SK-N-SH (cell line): ENCODE measurements around the gene SGTA.

Source experiments
- CHD2 ChIP-seq: fragments of 150-350 bp; IDR thresholded peaks from 2 replicates; pipeline ENCODE4 v1.6.1; 2018; ENCODE audit warnings: low read length; ENCODE audit not compliant: partially characterized antibody
- CTCF ChIP-seq: fragments of 200-600 bp; sonication (generic); IDR thresholded peaks from 2 replicates; pipeline ENCODE4 v1.6.1; 2017; ENCODE audit warnings: antibody characterized with exemption, mild to moderate bottlenecking, moderate library complexity
- EP300 ChIP-seq, 2 experiments: IDR thresholded peaks; 2 replicates each; pipeline versions ENCODE4 v1.4.0 to v1.6.1; 2012; ENCODE audit warnings: borderline replicate concordance in 1 of 2, low read depth in 1 of 2, low read length in 1 of 2
- GABPA ChIP-seq: IDR thresholded peaks from 2 replicates; pipeline ENCODE4 v1.4.0; 2012; ENCODE audit warnings: low read depth, mild to moderate bottlenecking
- GATA2 ChIP-seq: sonication (generic); formaldehyde crosslinking; IDR thresholded peaks from 2 replicates; pipeline ENCODE4 v1.5.0; 2020; ENCODE audit warnings: mild to moderate bottlenecking, missing genetic modification reagents
- JUND ChIP-seq: IDR thresholded peaks from 2 replicates; pipeline ENCODE4 v1.4.0; 2012
- PBX3 ChIP-seq: IDR thresholded peaks from 2 replicates; pipeline ENCODE4; 2012
- POLR2AphosphoS5 ChIP-seq: IDR thresholded peaks from 2 replicates; pipeline ENCODE4 v1.6.1; 2012; ENCODE audit warnings: low read depth, low read length
- TAF1 ChIP-seq: IDR thresholded peaks from 2 replicates; pipeline ENCODE4 v1.6.1; 2012; ENCODE audit warnings: low read depth, mild to moderate bottlenecking, low read length, moderate library complexity, borderline replicate concordance
- USF2 ChIP-seq: fragments of 150-350 bp; IDR thresholded peaks from 2 replicates; pipeline ENCODE4 v1.6.1; 2017; ENCODE audit warnings: antibody characterized with exemption, low read length, low read depth, borderline replicate concordance
- ZBTB33 ChIP-seq: IDR thresholded peaks from 2 replicates; pipeline ENCODE4 v1.4.0; 2012; ENCODE audit warnings: low read depth, borderline replicate concordance

GRCh38 chr19:2729943-2730818 is 52.9 kb downstream of the SGTA start:
- TF ChIP-seq USF2 (no peak), TAF1 (no peak), CTCF (no peak), GATA2 (CRISPR knock-in tag) (no peak), POLR2AphosphoS5 (no peak), GABPA (no peak), CHD2 (no peak), JUND (no peak), ZBTB33 (no peak), EP300 (IDR thresholded peaks at IDR 0.05; ENCODE audit: borderline replicate concordance in 1 of 2, low read depth in 1 of 2, low read length in 1 of 2) (no peak), PBX3 (no peak)
